ENCODE measurements around the gene OTOG.

The OTOG gene, protein sequence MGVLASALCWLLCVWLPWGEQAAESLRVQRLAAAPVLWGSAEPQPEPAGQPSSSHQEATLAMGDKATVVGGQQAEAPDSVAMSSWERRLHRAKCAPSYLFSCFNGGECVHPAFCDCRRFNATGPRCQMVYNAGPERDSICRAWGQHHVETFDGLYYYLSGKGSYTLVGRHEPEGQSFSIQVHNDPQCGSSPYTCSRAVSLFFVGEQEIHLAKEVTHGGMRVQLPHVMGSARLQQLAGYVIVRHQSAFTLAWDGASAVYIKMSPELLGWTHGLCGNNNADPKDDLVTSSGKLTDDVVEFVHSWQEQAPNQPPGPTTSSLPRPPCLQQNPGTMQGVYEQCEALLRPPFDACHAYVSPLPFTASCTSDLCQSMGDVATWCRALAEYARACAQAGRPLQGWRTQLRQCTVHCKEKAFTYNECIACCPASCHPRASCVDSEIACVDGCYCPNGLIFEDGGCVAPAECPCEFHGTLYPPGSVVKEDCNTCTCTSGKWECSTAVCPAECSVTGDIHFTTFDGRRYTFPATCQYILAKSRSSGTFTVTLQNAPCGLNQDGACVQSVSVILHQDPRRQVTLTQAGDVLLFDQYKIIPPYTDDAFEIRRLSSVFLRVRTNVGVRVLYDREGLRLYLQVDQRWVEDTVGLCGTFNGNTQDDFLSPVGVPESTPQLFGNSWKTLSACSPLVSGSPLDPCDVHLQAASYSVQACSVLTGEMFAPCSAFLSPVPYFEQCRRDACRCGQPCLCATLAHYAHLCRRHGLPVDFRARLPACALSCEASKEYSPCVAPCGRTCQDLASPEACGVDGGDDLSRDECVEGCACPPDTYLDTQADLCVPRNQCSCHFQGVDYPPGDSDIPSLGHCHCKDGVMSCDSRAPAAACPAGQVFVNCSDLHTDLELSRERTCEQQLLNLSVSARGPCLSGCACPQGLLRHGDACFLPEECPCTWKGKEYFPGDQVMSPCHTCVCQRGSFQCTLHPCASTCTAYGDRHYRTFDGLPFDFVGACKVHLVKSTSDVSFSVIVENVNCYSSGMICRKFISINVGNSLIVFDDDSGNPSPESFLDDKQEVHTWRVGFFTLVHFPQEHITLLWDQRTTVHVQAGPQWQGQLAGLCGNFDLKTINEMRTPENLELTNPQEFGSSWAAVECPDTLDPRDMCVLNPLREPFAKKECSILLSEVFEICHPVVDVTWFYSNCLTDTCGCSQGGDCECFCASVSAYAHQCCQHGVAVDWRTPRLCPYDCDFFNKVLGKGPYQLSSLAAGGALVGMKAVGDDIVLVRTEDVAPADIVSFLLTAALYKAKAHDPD (N-terminal part only)

DNA sequence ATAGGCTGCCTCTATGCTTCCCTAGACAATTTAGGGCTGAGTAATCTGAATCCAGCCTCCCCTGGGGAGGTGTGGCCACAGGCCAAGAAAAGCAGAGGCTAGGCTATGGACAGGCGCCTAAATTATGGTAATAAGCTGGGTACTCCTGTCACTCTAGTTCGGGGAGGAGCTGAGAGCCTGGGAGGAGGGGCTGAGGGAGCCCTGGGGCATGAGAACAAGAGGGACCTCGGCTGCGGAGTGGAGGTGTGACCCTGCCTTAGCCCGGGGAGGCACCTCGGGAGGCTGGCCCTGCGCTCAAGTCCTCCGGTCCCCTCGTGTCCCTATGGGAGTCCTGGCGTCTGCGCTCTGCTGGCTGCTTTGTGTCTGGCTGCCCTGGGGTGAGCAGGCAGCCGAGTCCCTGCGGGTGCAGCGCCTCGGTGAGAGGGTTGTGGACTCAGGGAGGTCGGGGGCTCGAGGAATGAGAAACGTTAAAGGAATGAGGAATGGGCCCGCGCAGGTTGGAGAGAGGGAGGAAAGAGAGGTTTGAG, at the start of gene OTOG:
OTOG (plus strand) TSS at position 209 of the 527 bp plus-strand sequence; CDS start at position 323, 114 bp downstream.
- DNase-seq (ENCODE audit: low read depth), result no peak

DNA sequence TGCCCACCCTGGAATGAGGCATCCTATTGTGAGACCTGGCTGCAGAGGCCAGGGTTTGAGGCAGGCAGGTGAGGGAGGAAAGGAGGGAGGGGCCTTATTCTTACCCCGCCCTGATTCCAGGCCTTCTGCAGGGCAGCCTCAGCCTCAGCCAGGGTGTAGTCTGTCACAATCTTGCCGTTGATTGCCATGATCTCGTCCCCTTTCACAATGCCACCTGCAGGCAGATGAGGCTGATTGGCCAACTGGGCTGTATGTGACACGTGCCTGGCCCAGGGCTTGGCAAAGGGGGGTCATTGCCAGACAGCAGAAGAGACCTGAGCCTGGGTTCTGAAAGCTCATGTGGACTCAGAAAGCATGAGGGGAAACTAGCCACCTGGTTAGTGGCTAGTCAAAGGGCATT, 49.0 kb upstream of the OTOG start:
- no peak for DNase-seq (ENCODE audit: low read depth)

DNA sequence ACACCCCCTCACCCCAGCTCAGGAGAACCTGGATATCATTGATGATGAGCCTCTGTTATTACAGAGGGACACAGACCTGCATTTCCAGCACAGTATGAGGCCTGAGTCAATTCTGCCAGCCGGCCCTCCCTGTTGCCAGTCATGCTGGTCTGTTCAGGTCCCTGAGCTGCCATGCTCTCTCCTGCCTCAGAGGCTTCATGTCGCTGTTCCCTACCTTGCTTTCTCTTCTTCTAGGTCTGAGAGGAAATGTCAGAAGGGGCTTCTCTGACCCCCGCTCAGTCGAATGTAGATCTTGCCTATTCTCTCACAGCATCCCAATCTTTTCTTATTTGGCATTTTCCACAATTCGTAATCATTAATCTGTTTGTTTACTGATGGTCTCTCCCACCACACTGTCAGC, 48.6 kb upstream of the OTOG start:
- no peak for DNase-seq (ENCODE audit: low read depth)

DNA sequence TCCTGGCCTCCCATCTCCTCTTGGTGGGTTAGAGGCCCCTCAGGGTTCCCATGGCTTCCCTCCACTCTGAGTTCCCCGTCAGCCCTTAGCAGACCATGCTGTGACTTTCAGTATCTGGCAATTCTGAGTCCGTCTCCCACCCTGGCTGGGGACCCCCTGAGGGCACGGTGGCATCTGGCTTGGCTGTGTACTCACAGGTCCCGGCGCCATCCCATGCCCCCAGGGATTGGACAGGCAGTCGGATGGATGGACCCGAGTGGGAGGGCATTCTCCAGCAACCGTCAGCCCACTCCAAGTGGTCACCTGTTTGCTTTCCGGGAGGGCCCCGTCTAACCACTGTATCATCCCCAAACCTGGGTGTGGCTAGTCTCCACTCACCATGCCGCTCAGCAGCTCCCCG, 46.4 kb upstream of the OTOG start:
- DNase-seq (ENCODE audit: low read depth), result no peak

DNA sequence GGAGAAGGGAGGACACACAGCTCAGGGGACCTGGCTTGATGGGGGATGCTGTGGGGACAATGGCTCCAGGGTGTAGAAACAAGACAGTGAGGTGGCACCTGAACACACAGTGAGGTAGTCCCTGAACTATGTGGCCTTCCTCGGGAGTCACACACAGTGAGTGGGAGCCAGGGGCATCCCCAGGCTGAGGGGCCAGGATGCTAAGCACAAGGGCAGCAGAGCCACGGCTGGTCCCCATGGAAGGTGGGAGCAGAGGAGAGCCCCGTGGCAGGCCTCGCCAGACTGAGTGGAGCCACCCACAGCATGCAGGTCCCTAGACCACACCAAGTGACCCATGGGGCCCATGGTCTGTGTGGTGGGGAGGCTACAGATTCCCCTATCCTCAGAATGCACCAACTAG, 44.4 kb upstream of the OTOG start:
- no peak for DNase-seq (ENCODE audit: low read depth)

DNA sequence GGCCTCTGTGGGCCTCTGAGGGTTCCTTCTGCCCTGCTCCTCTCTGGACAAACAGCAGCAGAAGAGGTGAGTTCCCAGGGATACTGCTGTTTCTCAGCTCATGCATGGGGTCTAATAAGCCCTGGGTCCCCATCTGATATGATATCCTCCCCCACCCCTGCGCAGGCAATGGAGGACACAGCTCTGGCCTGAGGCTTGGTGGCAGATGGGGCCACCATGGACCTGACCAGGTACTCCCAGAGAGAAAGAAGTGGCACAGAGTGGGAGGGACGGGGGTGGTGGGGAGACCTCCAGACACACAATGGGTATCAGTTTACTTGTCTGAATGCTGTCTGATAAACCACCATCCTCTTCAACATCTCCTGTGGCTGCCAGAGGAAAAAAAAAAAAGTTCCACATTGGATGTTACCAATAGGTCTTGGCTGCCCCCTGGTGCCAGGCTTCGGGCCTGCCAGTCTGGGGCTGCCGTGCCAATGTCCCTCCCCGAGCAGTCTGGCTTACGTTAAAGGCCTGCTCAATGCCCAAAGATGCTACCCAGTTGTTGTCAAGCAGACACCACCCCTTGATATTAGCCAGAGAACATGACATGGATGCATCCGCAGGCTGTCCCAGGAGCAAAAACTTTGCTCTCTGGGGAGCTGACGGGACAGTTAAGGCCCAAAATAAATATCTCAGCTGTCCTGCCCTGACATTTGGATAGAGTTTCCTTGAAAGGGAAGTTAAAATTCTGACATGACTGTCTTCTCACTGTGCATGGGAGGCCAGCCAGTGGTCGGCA, 42.5 kb upstream of the OTOG start:
- DNase-seq (ENCODE audit: low read depth), result peak; percentile 68

DNA sequence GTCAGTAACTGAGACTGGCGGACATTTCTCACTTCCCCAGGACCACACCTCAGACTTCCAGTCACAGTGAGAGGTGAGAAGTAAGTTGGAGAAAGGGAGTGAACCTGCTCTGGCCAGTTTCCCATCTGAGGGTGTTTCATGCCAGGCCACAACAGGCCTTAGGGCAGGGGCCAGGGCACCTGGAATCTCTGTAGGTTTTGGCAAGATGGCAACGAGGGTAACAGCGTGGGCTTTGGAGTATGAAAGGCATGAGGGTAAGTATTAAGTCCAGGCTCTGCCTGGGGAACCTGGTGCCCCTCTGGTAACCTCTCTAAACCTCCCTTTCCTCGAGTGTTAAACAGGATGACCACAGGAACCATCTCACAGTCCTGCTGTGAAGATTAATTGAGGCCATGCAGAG, 41.9 kb upstream of the OTOG start:
- no peak for DNase-seq (ENCODE audit: low read depth)

DNA sequence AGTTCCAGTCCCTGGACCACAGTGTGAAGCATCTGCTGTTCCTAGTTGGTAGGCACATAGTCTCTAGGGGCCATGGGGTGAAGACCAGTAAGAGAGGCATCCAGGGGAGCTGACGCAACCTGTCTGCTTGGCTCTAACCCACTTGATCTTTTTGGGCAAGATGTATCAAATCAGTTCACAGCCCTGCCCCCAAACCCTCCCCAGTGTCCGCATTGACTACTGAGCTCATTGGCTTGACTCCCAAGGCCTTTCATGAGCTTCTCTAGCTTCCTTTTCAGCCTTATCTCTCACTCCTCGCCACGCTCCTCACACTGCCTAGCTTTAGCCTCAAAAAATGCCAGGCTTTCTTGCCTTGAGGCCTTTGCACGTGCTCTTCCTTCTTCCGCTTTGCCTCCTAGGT, 40.7 kb upstream of the OTOG start:
- DNase-seq (ENCODE audit: low read depth), result no peak

DNA sequence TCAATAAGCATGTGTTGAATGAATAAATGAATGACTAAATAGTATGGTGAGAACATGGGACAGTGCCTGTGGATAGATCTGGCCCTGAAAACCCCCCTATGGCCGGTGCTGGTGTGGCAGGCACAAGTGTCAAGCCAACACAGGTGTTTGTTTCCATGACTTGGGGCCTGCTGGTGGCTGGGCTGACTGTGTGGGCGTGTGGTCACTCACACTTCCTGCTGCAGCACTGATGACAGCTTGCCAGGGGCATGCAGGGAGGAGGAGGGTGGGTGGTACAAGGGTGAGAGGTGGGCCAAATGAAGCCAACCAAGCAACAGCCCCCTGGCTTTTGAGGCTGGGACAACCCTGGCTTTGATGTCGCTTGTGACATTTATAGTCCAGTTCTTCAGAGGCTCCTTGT, 40.1 kb upstream of the OTOG start:
- DNase-seq (ENCODE audit: low read depth), result no peak

DNA sequence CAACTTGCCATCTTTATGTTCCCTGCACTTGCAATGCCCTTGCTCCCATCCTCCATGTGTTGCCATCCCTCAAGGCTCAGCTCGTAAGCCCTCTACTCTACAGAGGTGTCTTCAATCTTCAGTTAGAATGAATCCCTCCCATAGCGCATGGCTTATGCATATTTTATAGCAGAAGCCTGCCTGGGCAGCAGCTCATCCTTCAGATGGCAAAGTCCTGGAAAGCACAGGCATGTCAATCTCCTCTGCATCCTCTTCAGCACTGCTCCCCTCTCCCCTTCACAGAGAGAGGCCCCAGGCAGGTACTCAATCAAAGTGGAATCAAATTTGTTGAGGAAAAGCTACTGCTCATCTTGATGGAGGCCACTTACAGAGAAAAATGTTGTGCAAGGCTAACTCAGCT, 39.3 kb upstream of the OTOG start:
- no peak for DNase-seq (ENCODE audit: low read depth)

DNA sequence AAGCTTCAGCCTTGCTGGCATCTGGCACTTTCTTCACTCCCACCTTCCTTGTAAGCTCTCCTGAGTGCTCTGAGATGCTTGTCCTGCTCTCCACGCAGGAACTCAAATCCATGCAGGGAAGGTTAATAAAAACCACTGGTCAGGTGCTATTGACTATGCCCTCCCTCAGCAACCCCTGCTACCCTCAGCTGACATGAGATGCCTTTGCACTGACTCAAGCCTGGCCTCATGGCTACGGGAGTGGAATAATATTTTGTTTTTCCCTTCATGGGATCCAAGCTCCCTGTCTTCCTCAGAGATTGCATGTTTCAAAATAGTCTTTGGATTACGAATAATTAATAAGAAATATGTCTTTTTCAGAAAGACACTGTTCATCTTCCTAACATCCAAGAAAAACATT, 38.8 kb upstream of the OTOG start:
- DNase-seq (ENCODE audit: low read depth), result no peak

DNA sequence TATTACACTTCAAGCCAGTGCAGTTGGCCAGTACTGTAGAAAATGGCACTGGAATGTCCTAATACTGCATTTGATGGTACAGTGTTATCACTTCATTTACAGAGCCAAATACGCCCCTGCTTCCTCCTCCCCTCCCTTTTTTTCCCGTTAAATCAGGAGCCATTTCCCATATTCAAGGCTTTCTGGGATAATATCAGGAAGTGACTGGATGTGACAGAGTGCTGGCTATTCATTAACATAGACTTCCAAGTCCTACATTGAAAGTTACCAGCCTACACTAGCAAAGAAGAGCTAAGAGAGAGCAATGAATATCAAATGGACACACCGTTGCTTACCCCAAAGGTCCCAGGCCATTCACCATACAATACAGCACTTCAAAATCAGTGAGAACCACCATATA, 38.3 kb upstream of the OTOG start:
- DNase-seq (ENCODE audit: low read depth), result no peak

DNA sequence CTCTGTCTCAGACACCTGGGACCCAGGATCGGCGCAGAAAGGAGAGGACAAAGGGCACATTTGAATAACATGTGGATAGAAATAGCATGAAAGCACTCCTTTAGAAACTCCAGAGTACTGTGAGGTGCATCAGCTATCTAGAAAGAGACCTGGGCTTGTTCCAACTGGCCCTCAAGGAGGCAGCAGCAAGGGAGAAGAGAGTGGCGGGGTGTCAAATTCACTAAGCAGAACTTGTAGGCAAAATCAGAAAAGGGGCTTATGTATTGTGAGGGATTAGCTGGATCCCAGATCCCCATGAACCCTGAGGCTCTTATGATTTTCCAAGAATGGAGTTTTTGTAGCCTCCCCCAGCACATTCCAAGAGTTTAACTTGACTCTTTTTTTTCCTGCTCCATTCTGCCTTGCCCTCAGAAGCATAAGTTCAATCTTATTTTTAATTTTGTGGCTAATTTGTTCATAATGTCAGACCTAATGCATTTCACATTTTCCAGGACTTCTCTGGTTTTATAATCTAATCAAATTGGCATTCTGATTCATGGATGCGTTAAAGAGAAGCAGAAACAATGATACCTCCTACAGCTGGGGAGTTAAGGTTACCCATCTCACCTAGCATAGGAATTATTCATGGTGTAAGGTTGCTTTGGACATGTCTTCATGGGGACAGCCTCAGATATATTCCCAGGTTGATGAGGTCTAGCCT, 36.4 kb upstream of the OTOG start:
- DNase-seq (ENCODE audit: low read depth), result no peak

DNA sequence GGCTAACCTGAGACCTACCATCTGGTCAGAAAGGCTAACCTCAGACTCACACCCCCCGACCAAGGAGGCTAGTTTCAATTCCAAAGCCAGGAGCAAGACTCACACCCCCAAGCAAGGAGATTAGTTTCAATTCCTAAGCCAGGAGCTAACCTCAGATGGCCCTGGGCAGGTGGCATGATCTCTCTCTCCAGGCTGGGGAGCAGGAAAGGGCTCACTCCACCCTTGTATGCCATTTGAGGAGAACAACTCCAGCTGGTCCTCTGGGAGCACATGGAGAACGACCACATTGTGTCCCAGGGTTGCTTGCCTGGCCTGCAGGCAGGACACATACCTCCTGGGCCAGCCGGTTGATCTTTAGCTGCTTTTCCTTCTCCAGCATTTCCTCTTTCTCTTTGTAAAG, 35.5 kb upstream of the OTOG start:
- no peak for DNase-seq (ENCODE audit: low read depth)

DNA sequence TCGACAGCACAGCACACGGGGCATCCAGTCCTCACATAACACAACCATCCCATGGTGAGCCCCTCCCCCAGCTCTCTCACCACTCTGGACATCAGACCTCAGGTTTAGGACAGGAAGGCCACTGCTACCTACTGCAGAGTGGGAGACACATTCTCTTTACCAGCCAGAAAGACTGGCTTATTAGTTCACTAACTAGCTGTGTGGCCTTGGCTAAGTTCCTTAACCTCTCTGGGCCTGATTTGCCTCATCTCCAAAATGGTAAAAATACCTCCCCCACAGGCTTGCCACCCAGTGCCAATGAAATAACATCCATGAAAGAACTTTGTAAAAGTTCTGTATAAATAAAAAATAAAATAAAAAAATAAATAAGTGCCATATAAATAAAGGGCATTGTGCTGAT, 35.0 kb upstream of the OTOG start:
- no peak for DNase-seq (ENCODE audit: low read depth)

DNA sequence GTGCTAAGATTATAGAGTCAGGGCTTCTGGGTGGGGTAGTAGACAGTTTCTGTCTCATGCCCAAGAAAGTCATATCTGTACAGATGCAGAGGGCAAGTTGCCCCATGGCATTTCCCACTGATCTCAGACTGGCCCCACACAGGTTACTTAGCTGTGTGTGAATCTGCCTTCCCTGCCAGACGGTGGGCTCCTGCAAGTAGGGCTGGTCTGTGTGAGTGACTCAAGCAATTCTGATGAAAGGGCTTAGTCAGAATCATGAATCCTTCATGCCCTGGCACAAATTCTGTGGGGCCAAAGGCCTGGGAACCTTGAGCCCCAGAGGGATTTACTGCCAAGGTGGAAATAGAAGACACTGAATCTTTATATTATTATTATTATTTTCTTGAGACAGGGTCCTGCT, 33.2 kb upstream of the OTOG start:
- no peak for DNase-seq (ENCODE audit: low read depth)

DNA sequence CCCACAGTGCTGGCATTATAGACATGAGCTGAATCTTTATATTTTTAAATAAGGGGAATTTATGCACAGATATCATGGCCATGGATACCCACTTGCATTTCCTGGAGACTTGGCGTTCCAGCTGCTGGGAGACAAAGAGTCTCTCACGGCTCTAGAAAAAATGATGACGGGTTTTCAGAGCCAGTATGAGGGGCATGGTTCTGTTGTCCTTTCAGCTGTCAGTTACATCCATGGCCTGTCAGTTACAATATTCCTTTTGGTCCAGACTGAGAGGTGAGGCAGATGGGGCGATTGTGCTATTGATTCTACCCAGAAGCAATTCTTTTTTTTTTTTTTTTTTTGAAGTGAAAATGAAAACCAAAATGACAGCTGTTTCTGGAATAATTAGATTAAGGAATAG, 32.6 kb upstream of the OTOG start:
- no peak for DNase-seq (ENCODE audit: low read depth)

DNA sequence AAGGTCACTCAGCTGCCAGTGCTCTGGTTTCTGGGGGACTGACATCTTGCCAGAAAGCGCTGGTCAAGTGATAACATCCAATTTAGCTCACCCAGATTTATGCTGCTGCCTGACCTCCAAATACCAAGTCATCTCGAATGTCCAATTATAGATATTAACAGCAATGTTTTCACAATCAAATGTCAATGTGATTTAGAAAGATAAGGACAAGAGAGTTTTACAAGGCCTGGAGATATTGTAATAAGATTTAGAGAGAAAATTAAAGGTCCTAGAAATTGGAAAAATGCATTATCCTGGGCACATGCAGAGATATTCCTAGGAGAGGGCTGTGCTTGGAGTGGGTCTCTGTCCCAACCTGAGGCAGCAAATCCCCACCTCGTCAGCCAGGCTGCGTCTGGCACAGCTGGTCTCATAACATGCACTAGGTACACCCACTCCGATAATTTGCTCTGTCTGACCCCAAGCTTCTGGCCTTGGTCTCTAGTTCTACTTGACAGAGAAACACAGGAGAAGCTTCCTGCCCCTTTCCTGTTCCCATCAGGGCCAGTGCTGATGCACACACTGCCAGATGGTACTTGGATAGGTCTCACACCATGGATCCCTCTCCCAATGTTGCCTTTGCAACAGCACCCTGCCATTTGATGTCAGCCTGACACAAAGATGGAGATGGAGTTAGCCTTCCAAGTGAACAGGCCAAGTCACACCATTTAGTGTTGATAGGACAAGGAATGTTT, 31.4 kb upstream of the OTOG start:
- DNase-seq (ENCODE audit: low read depth), result no peak

DNA sequence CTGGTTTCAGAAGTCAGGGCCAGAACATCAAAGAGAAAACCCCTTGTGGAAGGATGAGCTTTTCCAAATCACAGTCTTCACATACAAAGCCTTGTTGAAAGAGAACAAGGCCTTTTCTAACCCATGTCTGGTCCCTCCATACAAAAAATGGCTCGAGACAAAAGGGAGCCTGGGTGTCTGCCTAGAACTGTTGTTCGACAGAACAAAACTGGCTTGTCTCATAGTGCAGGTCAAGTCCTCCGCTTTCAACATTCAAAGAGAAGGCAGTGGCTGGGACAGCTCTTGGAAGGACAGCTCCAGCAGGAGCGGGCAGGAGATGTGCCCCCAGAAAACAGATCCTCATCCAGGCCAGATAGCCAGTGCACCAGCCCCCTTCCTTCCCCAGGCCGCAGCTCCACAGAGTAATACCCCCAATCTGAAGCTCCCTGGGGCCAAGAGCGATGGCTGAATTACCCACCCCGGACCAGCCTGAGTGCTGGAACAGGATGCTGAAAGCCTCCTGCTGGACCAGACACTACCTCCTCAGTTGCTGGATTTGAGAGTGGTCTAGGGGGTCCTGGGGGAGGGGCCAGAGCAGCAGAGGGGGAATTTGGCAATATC, 30.4 kb upstream of the OTOG start:
- no peak for DNase-seq (ENCODE audit: low read depth)

DNA sequence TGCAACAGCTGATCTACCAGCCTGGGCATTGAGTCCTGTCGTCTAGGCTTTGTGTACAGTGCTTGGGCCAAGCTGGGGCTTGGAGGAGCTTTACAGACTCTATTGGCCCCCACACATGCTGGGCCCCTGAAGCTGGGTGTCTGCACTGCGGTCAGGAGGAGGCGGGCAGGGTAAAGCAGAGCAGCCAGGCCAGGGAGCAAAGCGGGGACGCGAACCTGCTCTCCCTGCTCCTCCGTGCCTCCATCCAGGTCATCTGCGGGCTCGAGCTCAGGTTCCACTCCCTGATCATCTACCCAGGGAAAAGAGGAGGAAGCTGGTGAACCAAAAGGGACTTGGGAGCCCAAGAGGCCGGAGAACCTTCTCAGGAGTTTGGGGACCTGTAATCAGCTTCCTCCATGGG, 29.9 kb upstream of the OTOG start:
- no peak for DNase-seq (ENCODE audit: low read depth)
